ENCODE measurements around the gene SNRNP200.

SNRNP200 gene

GRCh38 chr2:96317584-96317997, 12.2 kb upstream of the SNRNP200 start:
- no peak overlapping the region for H3K4me3 ChIP-seq (ENCODE audit: low read length)
- no peaks in the 10 kb centered on the region for H4K20me1 ChIP-seq (ENCODE audit: insufficient read depth, low read length)
- H3K9me3 ChIP-seq (ENCODE audit: insufficient read depth, low read length) = no peaks in the 10 kb centered on the region
- no peaks in the 10 kb centered on the region for H3K79me2 ChIP-seq (ENCODE audit: low read length)
- H3K27me3 ChIP-seq (ENCODE audit: low read depth, low read length) = peaks cover 14% of the 10 kb centered on the region
- H3K4me1 ChIP-seq (ENCODE audit: low read length) = peaks cover 13% of the 10 kb centered on the region
- no peak overlapping the region for H3K4me2 ChIP-seq (ENCODE audit: low read length)
- no peaks in the 10 kb centered on the region for H3K36me3 ChIP-seq (replicated peaks; ENCODE audit: low read depth, low read length)
- no peak overlapping the region for H3K9ac ChIP-seq (ENCODE audit: low read length)
- TF ChIP-seq EZH2phosphoT487 (IDR thresholded peaks at IDR 0.05; ENCODE audit: low read depth) = no peak
- no peak for TF ChIP-seq CTCF (IDR thresholded peaks at IDR 0.05; ENCODE audit: low read depth, low read length)
- no peak overlapping the region for H3K27ac ChIP-seq (ENCODE audit: low read length)
- H2AFZ ChIP-seq (ENCODE audit: low read depth, low read length) = no peak overlapping the region

GRCh38 chr2:96316999-96317398, 11.7 kb upstream of the SNRNP200 start:
- Histone ChIP-seq H3K36me3 (replicated peaks; ENCODE audit: low read depth, low read length) (no peaks in the 10 kb centered on the region), H3K4me2 (ENCODE audit: low read length) (no peak overlapping the region), H3K79me2 (ENCODE audit: low read length) (no peaks in the 10 kb centered on the region), H3K4me1 (ENCODE audit: low read length) (peaks cover 11% of the 10 kb centered on the region; the same call in 1 of the 2 replicates), H3K9ac (ENCODE audit: low read length) (no peak overlapping the region), H3K27me3 (ENCODE audit: low read depth, low read length) (peaks cover 14% of the 10 kb centered on the region), H4K20me1 (ENCODE audit: insufficient read depth, low read length) (no peaks in the 10 kb centered on the region), H3K9me3 (ENCODE audit: insufficient read depth, low read length) (no peaks in the 10 kb centered on the region), H3K27ac (ENCODE audit: low read length) (no peak overlapping the region), H3K4me3 (ENCODE audit: low read length) (no peak overlapping the region), H2AFZ (ENCODE audit: low read depth, low read length) (no peak overlapping the region)
- TF ChIP-seq CTCF (IDR thresholded peaks at IDR 0.05; ENCODE audit: low read depth, low read length) = no peak
- TF ChIP-seq EZH2phosphoT487 (IDR thresholded peaks at IDR 0.05; ENCODE audit: low read depth) = no peak

GRCh38 chr2:96315400-96316071, 10.2 kb upstream of the SNRNP200 start:
- Histone ChIP-seq H3K27ac (ENCODE audit: low read length) (no peak overlapping the region), H3K36me3 (replicated peaks; ENCODE audit: low read depth, low read length) (no peaks in the 10 kb centered on the region), H3K9me3 (ENCODE audit: insufficient read depth, low read length) (no peaks in the 10 kb centered on the region), H3K4me1 (ENCODE audit: low read length) (peaks cover 5% of the 10 kb centered on the region; the same call in 1 of the 2 replicates), H2AFZ (ENCODE audit: low read depth, low read length) (no peak overlapping the region), H4K20me1 (ENCODE audit: insufficient read depth, low read length) (no peaks in the 10 kb centered on the region), H3K79me2 (ENCODE audit: low read length) (no peaks in the 10 kb centered on the region), H3K27me3 (ENCODE audit: low read depth, low read length) (0 out of 2 replicates have a peak, but pooled peaks cover 4% of the 10 kb centered on the region), H3K4me2 (ENCODE audit: low read length) (no peak overlapping the region), H3K9ac (ENCODE audit: low read length) (no peak overlapping the region), H3K4me3 (ENCODE audit: low read length) (no peak overlapping the region)
- TF ChIP-seq EZH2phosphoT487 (IDR thresholded peaks at IDR 0.05; ENCODE audit: low read depth) (no peak), CTCF (IDR thresholded peaks at IDR 0.05; ENCODE audit: low read depth, low read length) (no peak)

- Histone ChIP-seq H3K36me3 (replicated peaks; ENCODE audit: low read depth, low read length) (no peaks in the 10 kb centered on the region), H3K27ac (ENCODE audit: low read length) (no peak overlapping the region), H3K9ac (ENCODE audit: low read length) (no peak overlapping the region), H2AFZ (ENCODE audit: low read depth, low read length) (no peak overlapping the region), H3K79me2 (ENCODE audit: low read length) (no peaks in the 10 kb centered on the region), H3K27me3 (ENCODE audit: low read depth, low read length) (no peaks in the 10 kb centered on the region), H3K4me2 (ENCODE audit: low read length) (no peak overlapping the region), H4K20me1 (ENCODE audit: insufficient read depth, low read length) (no peaks in the 10 kb centered on the region), H3K4me3 (ENCODE audit: low read length) (no peak overlapping the region), H3K9me3 (ENCODE audit: insufficient read depth, low read length) (no peaks in the 10 kb centered on the region), H3K4me1 (ENCODE audit: low read length) (peaks cover 4% of the 10 kb centered on the region; the same call in 1 of the 2 replicates)
- TF ChIP-seq CTCF (IDR thresholded peaks at IDR 0.05; ENCODE audit: low read depth, low read length) (no peak), EZH2phosphoT487 (IDR thresholded peaks at IDR 0.05; ENCODE audit: low read depth) (no peak)
Measured at GRCh38 chr2:96315005-96315399, 9.7 kb upstream of the SNRNP200 start.

Data from OCI-LY3 (cell line).